H9 (cell line): ENCODE data around the gene KRT3. TPM values are rescaled to one million over a fixed set of nuclear protein-coding genes. Genes with fewer than 3 reads are reported as not detected.

ENCODE experiments used
- DNase-seq: peaks from one replicate; pipeline ENCODE4 v3.0.0-alpha.2; 2017
- H2AFZ ChIP-seq: one replicate; pipeline ENCODE4 v1.6.1; 2013; ENCODE audit warnings: mild to moderate bottlenecking, low read length, control low read depth, moderate library complexity
- H2AK5ac ChIP-seq: 2 replicates; pipeline ENCODE4 v1.6.1; 2013; ENCODE audit warnings: low read length, control low read depth, mixed read lengths; ENCODE audit not compliant: insufficient read length
- H2BK120ac ChIP-seq: one replicate; pipeline ENCODE4 v1.6.1; 2013; ENCODE audit warnings: low read depth, mild to moderate bottlenecking, low read length, control low read depth, inconsistent platforms; ENCODE audit not compliant: poor library complexity, severe bottlenecking
- H2BK12ac ChIP-seq: 2 replicates; pipeline ENCODE4 v1.6.1; 2013; ENCODE audit warnings: low read length, control low read depth, mixed read lengths, low read depth; ENCODE audit not compliant: insufficient read length
- H2BK15ac ChIP-seq: 2 replicates; pipeline ENCODE4 v1.6.1; 2013; ENCODE audit warnings: low read depth, low read length, control low read depth
- H2BK20ac ChIP-seq: one replicate; pipeline ENCODE4 v1.6.1; 2013; ENCODE audit warnings: low read depth, mild to moderate bottlenecking, low read length, control low read depth, inconsistent platforms; ENCODE audit not compliant: poor library complexity, severe bottlenecking
- H2BK5ac ChIP-seq: 2 replicates; pipeline ENCODE4 v1.6.1; 2013; ENCODE audit warnings: low read length, control low read depth, mixed read lengths; ENCODE audit not compliant: insufficient read length
- H3K14ac ChIP-seq: 2 replicates; pipeline ENCODE4 v1.6.1; 2013; ENCODE audit warnings: low read length, control low read depth; ENCODE audit not compliant: insufficient read depth
- H3K18ac ChIP-seq: 2 replicates; pipeline ENCODE4 v1.6.1; 2013; ENCODE audit warnings: low read depth, mild to moderate bottlenecking, mixed read lengths, low read length, control low read depth; ENCODE audit not compliant: insufficient read length
- H3K23ac ChIP-seq: 2 replicates; pipeline ENCODE4 v1.6.1; 2013; ENCODE audit warnings: low read length, control low read depth, mixed read lengths, low read depth; ENCODE audit not compliant: insufficient read length
- H3K23me2 ChIP-seq: 2 replicates; pipeline ENCODE4 v1.6.1; 2013; ENCODE audit warnings: low read depth, mild to moderate bottlenecking, mixed read lengths, low read length, control low read depth; ENCODE audit not compliant: insufficient read length, poor library complexity, severe bottlenecking
- H3K27ac ChIP-seq: 2 replicates; pipeline ENCODE4 v1.5.1; 2013; ENCODE audit warnings: low read length, control low read depth, mixed read lengths, low read depth; ENCODE audit not compliant: insufficient read length
- H3K27me3 ChIP-seq: 2 replicates; pipeline ENCODE4 v1.6.1; 2013; ENCODE audit warnings: low read length, control low read depth, inconsistent platforms; ENCODE audit not compliant: insufficient read depth
- H3K4ac ChIP-seq: 2 replicates; pipeline ENCODE4 v1.6.1; 2013; ENCODE audit warnings: low read depth, mild to moderate bottlenecking, control low read depth, inconsistent platforms, low read length, moderate library complexity
- H3K4me1 ChIP-seq: 2 replicates; pipeline ENCODE4 v1.6.1; 2013; ENCODE audit warnings: low read length, control low read depth, inconsistent platforms; ENCODE audit not compliant: insufficient read depth
- H3K4me2 ChIP-seq: 2 replicates; pipeline ENCODE4 v1.6.1; 2013; ENCODE audit warnings: low read length, control low read depth, mixed read lengths; ENCODE audit not compliant: insufficient read length, insufficient read depth
- H3K56ac ChIP-seq: 2 replicates; pipeline ENCODE4 v1.6.1; 2013; ENCODE audit warnings: low read depth, mild to moderate bottlenecking, mixed read lengths, low read length, control low read depth; ENCODE audit not compliant: insufficient read length
- H3K79me1 ChIP-seq: 2 replicates; pipeline ENCODE4 v1.6.1; 2013; ENCODE audit warnings: low read depth, mild to moderate bottlenecking, moderate library complexity, low read length, control low read depth, inconsistent platforms; ENCODE audit not compliant: insufficient read depth, poor library complexity, severe bottlenecking
- H3K79me2 ChIP-seq: 2 replicates; pipeline ENCODE4 v1.6.1; 2013; ENCODE audit warnings: low read length, control low read depth, inconsistent platforms; ENCODE audit not compliant: insufficient read depth
- H3K9ac ChIP-seq: 2 replicates; pipeline ENCODE4 v1.6.1; 2013; ENCODE audit warnings: low read length, control low read depth, mixed read lengths; ENCODE audit not compliant: insufficient read length; ENCODE audit errors: extremely low read depth
- H3K9me3 ChIP-seq: one replicate; pipeline ENCODE4 v1.6.1; 2013; ENCODE audit warnings: low read depth, low read length, inconsistent platforms; ENCODE audit not compliant: control insufficient read depth
- H3T11ph ChIP-seq: one replicate; pipeline ENCODE4 v1.6.1; 2013; ENCODE audit warnings: mild to moderate bottlenecking, low read length, control low read depth, inconsistent platforms
- H4K20me1 ChIP-seq: one replicate; pipeline ENCODE4 v1.6.1; 2013; ENCODE audit not compliant: control insufficient read depth, insufficient read length, insufficient read depth
- H4K5ac ChIP-seq: 2 replicates; pipeline ENCODE4 v1.6.1; 2013; ENCODE audit warnings: low read depth, mild to moderate bottlenecking, mixed read lengths, low read length, control low read depth; ENCODE audit not compliant: insufficient read length
- H4K8ac ChIP-seq: replicated peaks from 2 replicates; pipeline ENCODE4 v1.6.1; 2013; ENCODE audit warnings: low read length, control low read depth, mixed read lengths, low read depth; ENCODE audit not compliant: insufficient read length
- H4K91ac ChIP-seq: 2 replicates; pipeline ENCODE4 v1.6.1; 2013; ENCODE audit warnings: low read depth, mild to moderate bottlenecking, moderate library complexity, mixed read lengths, low read length, control low read depth; ENCODE audit not compliant: insufficient read length
- H3K27ac Mint-ChIP-seq, 3 experiments: 2 replicates in 2 of 3; 3 replicates in 1 of 3; pipeline ENCODE4 v1.8.0; 2020 to 2021; ENCODE audit warnings: mixed read lengths in 3 of 3, mild to moderate bottlenecking in 1 of 3, moderate library complexity in 1 of 3
- H3K27me3 Mint-ChIP-seq: 2 replicates; pipeline ENCODE4 v1.8.0; 2021; ENCODE audit warnings: low read depth, mild to moderate bottlenecking, moderate library complexity, mixed read lengths
- H3K36me3 Mint-ChIP-seq, 3 experiments: 2 replicates in 2 of 3; 3 replicates in 1 of 3; pipeline ENCODE4 v1.8.0; 2020 to 2021; ENCODE audit warnings: low read depth in 3 of 3, mixed read lengths in 3 of 3; ENCODE audit not compliant: insufficient read depth in 1 of 3
- H3K4me1 Mint-ChIP-seq, 2 experiments: 2 replicates each; pipeline ENCODE4 v1.8.0; 2020; ENCODE audit warnings: mixed read lengths in 2 of 2
- H3K4me3 Mint-ChIP-seq, 2 experiments: 2 replicates in 1 of 2; 3 replicates in 1 of 2; pipeline ENCODE4 v1.8.0; 2020 to 2021; ENCODE audit warnings: mild to moderate bottlenecking in 2 of 2, mixed read lengths in 2 of 2, moderate library complexity in 1 of 2
- H3K9me3 Mint-ChIP-seq, 2 experiments: 2 replicates in 1 of 2; 3 replicates in 1 of 2; pipeline ENCODE4 v1.8.0; 2020; ENCODE audit warnings: mild to moderate bottlenecking in 2 of 2, mixed read lengths in 2 of 2, moderate library complexity in 1 of 2
- CTCF ChIP-seq: fragments of 200-600 bp; sonication (generic); conservative IDR thresholded peaks from 3 replicates; pipeline ENCODE4 v1.8.0; 2021; ENCODE audit warnings: antibody characterized with exemption, mild to moderate bottlenecking
- WGBS: extraction: QIAGEN DNeasy Blood & Tissue Kit; methylation state at CpG from one replicate; pipeline ENCODE4 v1.1.7; 2013; ENCODE audit warnings: missing lambda C conversion rate, low lambda C conversion rate, mixed read lengths; ENCODE audit not compliant: insufficient read length; ENCODE audit errors: extremely low coverage; 5-methylcytosine and 5-hydroxymethylcytosine counted together
- total RNA-seq: library from RNA; stranded (reverse); gene quantifications from 2 replicates; pipeline ENCODE4 v1.2.1, GENCODE V29; 2021

KRT3 gene
- total RNA-seq, 1 experiment from 2014 or later = not detected

- no peak overlapping the region for H3K56ac ChIP-seq
- no peaks in the 10 kb centered on the region for H4K20me1 ChIP-seq
- H2AK5ac ChIP-seq = no peak overlapping the region
- no CpG with 5 or more reads among the region's 12 CpGs for WGBS
- no peak overlapping the region for H2BK20ac ChIP-seq
- Mint-ChIP-seq H3K4me3 (no peak overlapping the region), H3K9me3 (no peaks in the 10 kb centered on the region; a peak in 1 of 5 replicates), H3K27me3 (peaks cover 7% of the 10 kb centered on the region), H3K27ac (no peak overlapping the region), H3K36me3 (no peaks in the 10 kb centered on the region), H3K4me1 (peaks cover 3 to 10% of the 10 kb centered on the region in 2 experiments; a peak in 3 of 4 replicates)
- no peaks in the 10 kb centered on the region for H3K9me3 ChIP-seq
- no peaks in the 10 kb centered on the region for H3K79me1 ChIP-seq
- no peak overlapping the region for H2BK120ac ChIP-seq
- no peak overlapping the region for H3K18ac ChIP-seq
- H3K4ac ChIP-seq = no peak overlapping the region
- H2BK5ac ChIP-seq = no peak overlapping the region
- no peak overlapping the region for H2BK12ac ChIP-seq
- H2BK15ac ChIP-seq = no peak overlapping the region
- H4K91ac ChIP-seq = no peak overlapping the region
- H3K14ac ChIP-seq = no peak overlapping the region; the same call in 1 of the 2 replicates
- no peak overlapping the region for H2AFZ ChIP-seq
- H3K27me3 ChIP-seq = no peaks in the 10 kb centered on the region
- H4K5ac ChIP-seq = no peak overlapping the region
- no peaks in the 10 kb centered on the region for H3K4me1 ChIP-seq
- H3K4me2 ChIP-seq = no peak overlapping the region
- no peak overlapping the region for H3T11ph ChIP-seq
- DNase-seq = no peak
- no peak overlapping the region for H3K27ac ChIP-seq
- H3K23ac ChIP-seq = no peak overlapping the region
- no peaks in the 10 kb centered on the region for H3K79me2 ChIP-seq
- TF ChIP-seq CTCF = 0 out of 3 replicates have a peak, but pooled peaks have one; percentile 0
- no peak overlapping the region for H3K9ac ChIP-seq
- no peaks in the 10 kb centered on the region for H3K23me2 ChIP-seq
- H4K8ac ChIP-seq = no peak overlapping the region
Measured at GRCh38 chr12:52791271-52792184, 4.4 kb downstream of the KRT3 start.
